Measurements from ENCODE around the gene ZXDC. TPM values are rescaled to one million over a fixed set of nuclear protein-coding genes. Genes with fewer than 3 reads are reported as not detected.

Gene ZXDC
- total RNA-seq, 1 experiment from 2014 or later, result 28.3 TPM

DNA sequence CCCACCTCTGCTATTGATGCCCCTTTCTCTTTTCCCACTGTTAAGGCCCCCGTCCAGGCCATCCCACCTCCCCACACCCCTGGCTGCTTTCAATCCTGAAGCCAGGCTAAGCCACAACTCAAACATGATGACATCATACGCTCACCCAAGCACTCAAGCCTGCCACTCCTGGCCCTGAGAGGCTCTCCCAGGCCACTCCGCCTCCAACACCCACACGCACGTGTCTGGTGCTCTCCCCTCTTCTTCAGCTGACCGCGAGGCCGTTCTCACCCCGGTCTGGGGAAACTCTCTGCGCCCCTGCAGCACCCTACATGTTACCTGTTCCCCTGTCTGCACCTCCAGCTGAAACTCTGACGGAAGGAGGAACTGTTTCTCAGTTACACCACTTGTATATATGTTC lies 6.2 kb downstream of the ZXDC start:
- no peak for DNase-seq
- Histone ChIP-seq H3K9ac (ENCODE audit: extremely low read depth, insufficient read length, low read length) (no peak overlapping the region), H2BK12ac (ENCODE audit: insufficient read length, low read depth, low read length) (no peak overlapping the region), H2BK20ac (ENCODE audit: low read depth, low read length, poor library complexity, severe bottlenecking) (no peak overlapping the region), H2BK15ac (ENCODE audit: low read depth, low read length) (no peak overlapping the region), H3K4ac (ENCODE audit: low read depth, low read length) (no peak overlapping the region), H3K23ac (ENCODE audit: insufficient read length, low read depth, low read length) (no peak overlapping the region), H3K23me2 (ENCODE audit: insufficient read length, low read depth, low read length, poor library complexity, severe bottlenecking) (peaks cover 3% of the 10 kb centered on the region), H2BK120ac (ENCODE audit: low read depth, low read length, poor library complexity, severe bottlenecking) (no peak overlapping the region), H3T11ph (ENCODE audit: low read length) (no peak overlapping the region), H3K27me3 (ENCODE audit: insufficient read depth, low read length) (no peaks in the 10 kb centered on the region), H4K91ac (ENCODE audit: insufficient read length, low read depth, low read length) (no peak overlapping the region), H2AK5ac (ENCODE audit: insufficient read length, low read length) (no peak overlapping the region), H3K14ac (ENCODE audit: insufficient read depth, low read length) (no peak overlapping the region), H3K4me1 (ENCODE audit: insufficient read depth, low read length) (peaks cover 6% of the 10 kb centered on the region; the same call in 1 of the 2 replicates), H3K79me2 (ENCODE audit: insufficient read depth, low read length) (peaks cover 8% of the 10 kb centered on the region; the same call in 1 of the 2 replicates), H3K4me2 (ENCODE audit: insufficient read depth, insufficient read length, low read length) (no peak overlapping the region), H3K9me3 (ENCODE audit: control insufficient read depth, low read depth, low read length) (no peaks in the 10 kb centered on the region), H3K56ac (ENCODE audit: insufficient read length, low read depth, low read length) (no peak overlapping the region), H3K79me1 (ENCODE audit: insufficient read depth, low read depth, low read length, poor library complexity, severe bottlenecking) (peaks cover 10% of the 10 kb centered on the region), H3K18ac (ENCODE audit: insufficient read length, low read depth, low read length) (no peak overlapping the region), H4K8ac (replicated peaks; ENCODE audit: insufficient read length, low read depth, low read length) (no peak overlapping the region), H4K20me1 (ENCODE audit: control insufficient read depth, insufficient read depth, insufficient read length) (no peaks in the 10 kb centered on the region), H3K27ac (ENCODE audit: insufficient read length, low read depth, low read length) (no peak overlapping the region), H4K5ac (ENCODE audit: insufficient read length, low read depth, low read length) (no peak overlapping the region), H2AFZ (ENCODE audit: low read length) (no peak overlapping the region), H2BK5ac (ENCODE audit: insufficient read length, low read length) (no peak overlapping the region)
- no peak overlapping the region for H3K4me3 Mint-ChIP-seq
- peaks cover 51 to 78% (median 73%) of the 10 kb centered on the region in 3 experiments for H3K36me3 Mint-ChIP-seq (ENCODE audit: insufficient read depth in 1 of 3, low read depth in 3 of 3)
- H3K4me1 Mint-ChIP-seq, result peaks cover 21 to 22% of the 10 kb centered on the region in 2 experiments
- H3K27me3 Mint-ChIP-seq (ENCODE audit: low read depth), result no peaks in the 10 kb centered on the region
- H3K27ac Mint-ChIP-seq, result peak overlapping the region in 2 of 3 experiments; percentile 25 to 66; a peak in 3 of 7 replicates
- WGBS (ENCODE audit: extremely low coverage, insufficient read length, low lambda C conversion rate), result no CpG with 5 or more reads among the region's 11 CpGs
- no peaks in the 10 kb centered on the region; a peak in 1 of 5 replicates for H3K9me3 Mint-ChIP-seq
- TF ChIP-seq, protein P1, sequence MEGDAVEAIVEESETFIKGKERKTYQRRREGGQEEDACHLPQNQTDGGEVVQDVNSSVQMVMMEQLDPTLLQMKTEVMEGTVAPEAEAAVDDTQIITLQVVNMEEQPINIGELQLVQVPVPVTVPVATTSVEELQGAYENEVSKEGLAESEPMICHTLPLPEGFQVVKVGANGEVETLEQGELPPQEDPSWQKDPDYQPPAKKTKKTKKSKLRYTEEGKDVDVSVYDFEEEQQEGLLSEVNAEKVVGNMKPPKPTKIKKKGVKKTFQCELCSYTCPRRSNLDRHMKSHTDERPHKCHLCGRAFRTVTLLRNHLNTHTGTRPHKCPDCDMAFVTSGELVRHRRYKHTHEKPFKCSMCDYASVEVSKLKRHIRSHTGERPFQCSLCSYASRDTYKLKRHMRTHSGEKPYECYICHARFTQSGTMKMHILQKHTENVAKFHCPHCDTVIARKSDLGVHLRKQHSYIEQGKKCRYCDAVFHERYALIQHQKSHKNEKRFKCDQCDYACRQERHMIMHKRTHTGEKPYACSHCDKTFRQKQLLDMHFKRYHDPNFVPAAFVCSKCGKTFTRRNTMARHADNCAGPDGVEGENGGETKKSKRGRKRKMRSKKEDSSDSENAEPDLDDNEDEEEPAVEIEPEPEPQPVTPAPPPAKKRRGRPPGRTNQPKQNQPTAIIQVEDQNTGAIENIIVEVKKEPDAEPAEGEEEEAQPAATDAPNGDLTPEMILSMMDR (conservative IDR thresholded peaks at IDR 0.05), result no peak
